Measurements from ENCODE around the gene NF2.

Gene NF2

DNA sequence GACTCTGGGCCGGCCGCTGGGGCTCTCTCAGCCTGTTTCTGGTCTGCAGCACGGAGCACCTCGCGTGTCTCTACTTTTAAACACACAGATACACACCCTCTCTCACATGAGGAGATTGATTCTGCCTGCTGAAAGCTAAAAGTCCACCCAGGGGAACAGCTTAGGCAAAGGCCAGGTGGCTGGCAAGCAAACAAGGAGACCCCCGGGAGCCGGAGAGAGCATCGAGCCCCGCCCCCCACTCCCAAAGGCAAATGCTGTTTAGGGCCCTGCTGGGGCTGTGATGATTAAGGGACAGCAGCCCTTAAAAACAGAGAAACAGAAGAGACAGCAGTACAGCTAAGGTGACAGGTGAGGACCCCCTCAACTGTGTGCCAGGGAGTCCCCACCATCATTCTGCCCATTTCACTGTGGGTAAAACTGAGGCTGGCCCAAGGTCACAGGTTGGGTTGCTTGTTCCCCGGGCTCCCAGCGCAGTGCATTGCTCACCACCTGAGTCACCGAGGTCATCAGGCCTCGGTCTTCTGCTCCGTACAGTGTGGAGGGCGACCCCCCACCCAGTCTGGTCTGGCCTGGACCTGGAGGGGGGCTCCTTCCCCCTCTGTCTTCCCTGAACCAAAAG is 123.2 kb downstream of the NF2 start:
- no peak for DNase-seq

DNA sequence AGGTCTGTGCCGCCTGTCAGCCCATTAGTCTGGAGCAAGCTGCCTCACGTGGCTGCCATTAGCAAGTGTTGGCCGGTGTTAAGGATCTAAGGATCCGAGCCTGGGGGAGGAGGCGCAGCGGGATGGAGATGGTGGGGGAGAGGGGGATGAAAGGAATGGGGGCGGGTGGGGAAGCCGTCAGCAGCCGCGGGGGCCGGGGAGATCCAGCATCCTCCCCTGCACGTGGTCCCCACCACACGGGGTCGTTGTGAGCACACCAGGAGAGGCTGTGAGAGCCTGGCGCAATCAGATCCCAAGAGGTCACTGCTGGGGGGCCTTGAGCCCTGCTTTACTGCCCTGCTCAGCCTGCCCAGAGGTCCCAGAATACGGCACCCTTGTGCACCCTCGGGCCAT is 123.7 kb downstream of the NF2 start:
- DNase-seq, result peak in 1 of 2 experiments; percentile 35

DNA sequence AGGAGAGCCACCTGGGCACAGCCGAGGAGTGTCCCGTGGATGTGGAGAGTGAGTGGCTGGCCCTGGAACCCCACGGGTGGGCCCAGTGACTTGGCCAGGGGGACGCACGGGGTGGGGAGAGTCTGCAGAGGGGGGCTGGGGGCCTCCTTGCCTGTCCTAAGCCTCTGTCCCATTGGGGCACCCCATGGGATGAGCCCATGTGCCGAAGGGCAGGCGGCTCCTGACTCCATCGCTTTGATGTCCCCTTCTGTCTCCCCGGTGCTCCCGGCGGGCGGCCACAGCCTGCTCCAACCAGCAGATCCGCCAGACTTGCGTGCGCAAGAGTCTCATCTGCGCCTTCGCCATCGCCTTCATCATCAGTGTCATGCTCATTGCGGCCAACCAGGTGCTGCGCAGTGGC is 125.7 kb downstream of the NF2 start:
- DNase-seq, result no peak

DNA sequence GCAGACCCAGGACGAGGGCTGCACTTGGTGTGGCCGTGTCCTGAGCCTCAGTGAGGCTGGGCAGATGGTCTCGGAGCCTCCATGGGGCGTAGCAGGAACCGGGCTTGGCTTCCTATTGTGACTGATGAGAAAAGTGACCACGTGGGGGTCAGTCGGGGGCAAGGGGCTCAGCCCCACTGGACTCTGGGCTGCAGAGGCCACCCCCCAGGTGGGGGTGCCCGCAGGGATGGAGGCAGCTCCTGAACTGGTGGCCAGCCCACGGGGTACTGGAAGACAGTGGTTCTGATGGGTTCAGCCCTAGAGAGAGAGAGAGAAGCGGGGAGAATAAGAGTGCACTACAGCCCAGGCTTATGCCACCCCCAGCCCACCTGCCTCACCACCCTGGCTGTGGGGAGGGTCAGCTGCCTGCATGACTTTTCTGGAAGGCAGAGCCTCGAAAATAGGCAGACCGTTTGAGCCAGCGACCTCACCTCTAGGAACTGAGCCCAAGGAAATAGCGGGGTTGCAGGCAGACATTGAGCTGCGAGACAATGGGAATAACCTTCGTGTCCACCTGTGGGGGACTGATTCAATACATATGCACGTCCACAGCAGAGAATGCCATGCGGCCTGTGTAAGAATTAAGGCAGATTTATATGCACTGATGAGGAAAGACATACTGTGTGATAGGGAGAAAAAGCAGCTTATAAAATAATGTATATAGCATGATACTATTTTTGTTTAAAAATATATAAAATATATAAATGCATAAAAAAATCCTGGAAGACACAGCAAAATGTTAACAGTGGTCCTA is 127.8 kb downstream of the NF2 start:
- DNase-seq, result no peak

DNA sequence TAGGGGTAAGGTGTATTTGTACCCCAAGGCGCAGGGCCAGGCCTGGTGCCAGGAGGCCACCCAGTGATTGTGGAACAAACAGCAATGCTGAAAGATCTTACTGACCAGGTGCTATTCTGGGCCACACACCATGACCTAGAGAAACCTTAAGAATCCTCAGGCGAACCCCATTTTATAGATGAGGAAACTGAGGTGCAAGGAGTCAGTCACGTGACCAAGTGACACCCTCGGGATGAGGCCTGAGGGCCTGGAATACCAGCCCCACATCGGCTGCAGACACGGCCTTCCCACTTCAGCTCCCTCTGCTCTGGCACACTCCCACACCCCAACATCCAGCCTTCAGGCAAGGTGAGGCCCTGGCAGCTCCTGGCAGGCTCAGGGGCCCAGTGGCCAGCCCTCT is 129.4 kb downstream of the NF2 start:
- no peak for DNase-seq

DNA sequence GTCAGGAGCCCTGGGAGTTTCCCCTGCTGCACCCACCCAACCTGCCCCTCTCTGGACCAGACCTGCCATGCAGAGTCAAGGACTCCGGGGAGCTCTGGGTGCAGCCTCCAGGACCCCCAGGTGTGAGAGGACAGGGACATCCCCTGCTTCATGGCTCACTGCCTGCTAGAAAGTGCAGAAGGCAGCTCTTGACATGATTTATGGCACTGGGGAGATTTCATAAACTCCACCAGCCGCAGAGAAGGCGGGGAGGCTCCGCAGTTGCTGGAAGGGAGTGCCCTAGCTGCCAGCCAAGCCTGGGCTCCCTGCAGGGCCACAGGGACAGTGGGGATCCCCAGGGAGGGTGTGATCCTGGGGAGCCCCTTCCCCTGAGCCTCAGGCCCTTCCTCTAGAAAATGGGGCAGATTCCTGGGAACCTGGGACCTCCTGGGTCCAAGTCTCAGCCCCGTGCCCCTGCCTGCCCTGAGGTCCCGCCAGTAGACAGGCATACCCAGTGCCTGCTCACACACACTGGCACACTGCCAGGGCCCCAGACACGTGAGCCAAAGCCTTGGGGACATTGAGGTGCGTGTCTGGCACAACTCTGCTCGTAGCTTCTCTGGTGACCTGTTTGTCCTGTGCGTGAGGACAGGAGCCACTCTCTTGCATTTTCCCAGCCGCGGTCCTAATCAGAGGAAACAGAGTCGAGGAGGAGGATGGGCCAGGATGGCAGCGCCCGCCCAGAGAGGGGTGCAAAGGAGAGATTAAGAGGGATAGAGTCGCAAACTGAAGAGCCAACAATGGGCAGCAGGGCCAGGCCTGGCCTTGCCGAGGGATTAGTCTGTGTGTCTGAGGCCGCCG is 130.1 kb downstream of the NF2 start:
- DNase-seq, result no peak

DNA sequence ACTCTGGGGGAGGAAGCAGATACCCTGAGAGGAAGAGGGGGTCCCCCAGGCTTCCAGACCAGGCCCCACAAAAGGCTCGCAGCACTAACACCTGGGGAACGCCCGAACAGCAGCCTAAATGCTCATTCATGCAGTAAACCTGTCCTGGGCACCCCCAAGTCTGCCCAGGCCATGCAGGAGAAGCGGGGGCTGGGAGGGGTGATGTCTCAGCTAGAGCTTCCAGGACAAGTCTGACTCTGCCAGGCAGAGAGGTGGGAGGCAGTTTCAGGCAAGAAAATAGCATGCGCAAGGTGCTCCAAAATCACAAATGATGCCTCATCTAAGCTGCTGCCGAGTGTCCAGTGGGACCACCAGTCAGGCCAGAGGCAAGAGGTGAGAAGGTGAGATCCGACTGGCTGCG is 131.0 kb downstream of the NF2 start:
- no peak for DNase-seq

DNA sequence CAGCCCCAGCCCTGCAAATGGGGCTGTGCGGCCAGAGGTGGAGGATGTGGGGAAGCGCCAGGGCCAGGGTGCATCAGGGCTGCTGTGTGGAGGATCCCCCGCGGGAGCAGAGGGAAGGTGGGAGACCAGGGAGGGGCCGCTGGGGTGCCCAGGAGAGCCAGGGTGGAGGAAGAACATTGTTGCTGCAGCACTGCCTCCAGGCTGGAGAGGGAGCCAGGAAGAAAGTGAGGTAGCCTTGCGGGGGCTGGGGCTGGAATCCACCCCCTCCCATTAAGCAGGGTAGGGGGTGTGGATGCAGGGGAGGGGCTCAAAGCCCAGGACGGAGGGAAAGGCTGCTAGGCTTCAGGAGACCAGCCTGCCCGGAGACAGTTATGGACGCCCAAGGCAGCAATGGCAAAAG is 131.4 kb downstream of the NF2 start:
- no peak for DNase-seq

DNA sequence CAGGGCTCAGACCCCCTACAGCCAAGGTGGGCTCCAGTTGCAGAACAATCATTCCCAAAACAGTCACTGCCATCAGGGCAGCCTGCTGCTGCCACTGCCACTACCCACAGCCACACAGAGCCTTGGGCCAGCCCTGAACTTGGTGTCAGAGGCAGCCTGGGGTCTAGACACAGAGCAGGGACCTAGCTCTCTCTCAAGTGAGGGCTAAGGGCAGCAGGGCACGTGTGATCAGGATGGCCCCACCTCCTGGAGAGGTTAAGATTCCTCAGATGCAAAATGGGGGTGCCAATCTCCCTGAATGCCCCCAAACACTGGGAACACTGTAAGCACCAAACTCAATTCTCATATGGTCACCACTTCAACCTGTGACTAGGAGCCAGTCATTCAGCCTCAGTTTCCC is 132.0 kb downstream of the NF2 start:
- DNase-seq, result no peak

DNA sequence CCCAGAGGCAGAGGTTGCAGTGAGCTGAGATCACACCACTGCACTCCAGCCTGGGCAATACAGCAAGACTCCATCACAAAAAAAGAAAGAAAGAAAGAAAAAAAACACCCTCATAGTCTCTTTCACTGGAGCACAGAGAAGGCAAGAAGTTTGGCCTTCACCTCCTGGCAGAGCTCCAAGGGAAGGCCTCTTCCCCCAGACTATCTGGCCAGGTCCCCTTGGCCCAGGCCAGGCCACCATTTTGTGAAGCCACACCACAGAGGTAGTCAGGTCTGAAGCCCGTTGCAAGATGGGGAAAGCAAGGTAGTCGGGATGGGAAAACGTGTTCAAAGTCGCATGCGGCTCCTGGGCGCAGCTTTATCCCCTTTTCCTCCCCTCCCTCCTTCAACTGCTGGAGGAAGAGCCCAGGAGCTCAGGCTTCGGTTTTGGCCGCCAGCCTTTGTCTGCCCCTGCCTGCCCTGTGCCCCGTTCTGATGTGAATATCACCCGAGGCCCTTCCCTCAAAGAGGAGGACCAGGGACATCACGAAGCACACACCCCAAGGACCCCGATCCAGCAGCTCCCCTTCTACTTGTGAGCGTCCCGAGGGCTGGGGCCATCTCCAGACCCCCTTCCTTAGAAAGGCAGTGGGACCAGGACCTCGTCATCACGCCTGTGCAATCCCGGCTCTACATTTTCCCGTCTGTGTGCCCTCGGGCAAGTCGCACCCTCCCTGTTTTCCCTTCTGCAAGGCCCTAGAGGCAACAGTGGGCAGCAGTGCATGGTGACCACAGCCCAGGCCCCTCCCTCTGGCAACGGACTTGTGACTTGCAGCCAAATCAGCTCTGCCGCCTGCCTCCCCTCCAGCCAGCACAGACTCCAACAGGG is 134.1 kb downstream of the NF2 start:
- no peak for DNase-seq

DNA sequence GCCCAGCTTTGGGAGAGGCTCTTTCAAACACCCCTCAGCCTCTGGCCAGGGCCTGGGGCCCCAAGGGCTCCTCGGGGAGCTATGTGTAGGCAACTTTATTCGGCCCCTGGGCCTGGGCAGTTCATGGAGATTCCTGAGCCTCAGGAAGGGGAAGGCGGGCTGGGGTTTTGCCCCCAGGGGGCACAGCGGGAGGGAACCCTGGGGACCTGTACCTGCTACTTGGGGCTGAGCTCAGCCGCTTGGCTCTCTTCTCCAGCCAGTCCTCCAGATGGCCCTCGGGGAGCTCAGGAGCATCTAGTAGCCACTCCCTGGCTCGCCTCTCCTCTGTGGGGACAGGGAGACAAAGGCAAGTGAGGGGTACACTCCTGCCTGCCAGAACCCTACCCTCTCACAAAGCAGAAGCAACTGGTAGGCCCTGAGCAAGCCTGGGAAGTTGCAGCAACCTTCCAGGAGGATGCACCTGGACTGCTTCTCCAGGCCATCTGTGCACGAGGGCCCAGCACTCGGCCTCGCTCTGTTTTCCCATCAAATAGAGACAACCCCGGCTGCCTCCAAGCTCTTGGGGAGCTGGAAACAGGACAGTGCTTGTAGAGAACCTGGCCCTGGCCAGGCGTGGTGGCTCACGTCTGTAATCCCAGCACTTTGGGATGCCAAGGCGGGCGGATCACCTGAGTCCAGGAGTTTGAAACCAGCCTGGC is 134.8 kb downstream of the NF2 start:
- DNase-seq, result no peak

DNA sequence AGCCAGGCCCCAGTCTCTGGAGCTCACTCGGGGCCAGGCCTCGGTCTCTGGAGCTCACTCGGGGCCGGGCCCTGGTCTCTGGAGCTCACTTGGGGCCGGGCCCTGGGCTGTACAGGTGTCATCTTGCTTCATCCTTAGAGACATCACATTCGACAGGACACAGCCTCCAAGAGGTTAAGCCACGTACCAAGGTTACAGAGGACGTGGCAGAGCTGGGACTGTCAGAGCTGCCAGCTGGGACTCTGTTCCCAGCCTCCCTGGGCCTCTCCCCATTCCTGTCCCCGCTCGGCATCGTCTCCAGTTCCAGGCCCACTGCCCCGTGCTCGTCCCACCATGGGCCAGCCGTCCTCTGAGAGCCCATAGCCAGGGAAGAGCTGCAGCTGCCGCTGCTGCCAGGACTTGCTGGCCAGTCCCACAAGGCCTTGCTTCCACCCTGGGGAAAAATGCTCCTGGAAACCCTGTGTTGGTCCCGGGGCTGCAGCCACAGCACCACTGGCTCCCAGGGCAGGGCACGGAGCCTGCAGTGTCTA is 136.0 kb downstream of the NF2 start:
- no peak for DNase-seq

DNA sequence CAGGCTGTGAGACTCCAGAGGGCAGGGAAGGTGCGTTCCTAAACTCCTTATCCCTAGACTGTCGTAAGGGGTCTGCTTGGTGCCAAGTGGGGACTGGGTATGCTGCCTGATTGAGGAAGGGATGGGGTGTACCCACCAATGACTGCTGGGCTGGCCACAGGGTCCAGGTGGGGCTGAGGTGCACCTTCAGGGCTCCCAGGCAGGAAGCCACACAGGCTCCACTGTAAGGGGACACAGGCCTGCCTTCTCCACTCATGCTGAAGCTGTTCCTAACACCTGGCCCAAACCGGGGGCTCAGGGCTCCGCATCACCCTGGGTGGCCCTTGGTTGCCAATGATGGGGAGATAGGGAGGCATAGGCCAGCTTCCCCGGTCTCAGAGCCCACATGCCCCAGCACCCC is 136.8 kb downstream of the NF2 start:
- DNase-seq, result no peak

DNA sequence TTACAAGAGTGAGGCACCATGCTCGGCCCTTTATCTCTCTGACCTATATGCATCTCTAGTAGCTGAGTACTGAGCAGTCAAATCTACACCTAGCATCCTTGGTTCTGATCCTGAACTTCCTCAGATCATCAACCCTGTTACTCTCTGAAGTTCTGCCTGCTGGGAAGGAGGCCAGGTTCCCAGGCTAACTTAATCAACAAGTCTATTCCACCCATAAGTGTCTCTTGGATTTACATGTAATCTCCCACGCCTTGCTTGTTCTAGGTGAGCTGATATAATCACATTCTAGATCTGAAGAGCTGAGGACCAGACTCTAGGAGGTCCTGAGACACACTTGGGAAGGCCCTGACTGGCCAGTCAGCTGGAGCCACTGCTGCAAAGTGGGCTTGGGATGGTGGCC is 138.5 kb downstream of the NF2 start:
- no peak for DNase-seq

DNA sequence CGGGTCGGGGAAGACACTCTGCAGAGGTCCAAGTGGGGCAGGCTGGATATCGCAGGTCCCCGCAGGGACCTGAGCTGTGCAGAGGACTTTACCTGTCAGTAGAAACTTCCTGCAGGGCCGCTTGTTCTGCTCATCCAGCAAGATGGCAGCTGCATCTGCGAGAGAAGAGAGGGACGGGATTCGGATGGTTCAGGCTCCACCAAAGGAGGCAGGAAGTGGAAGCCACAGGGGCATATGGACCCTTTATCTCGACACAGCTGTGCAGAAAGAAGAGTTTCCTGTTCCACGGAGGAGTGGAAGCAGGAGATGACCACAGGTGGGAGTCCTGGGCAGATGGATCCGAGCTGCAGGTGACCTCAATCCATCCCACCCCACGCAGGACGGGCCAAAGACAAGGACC is 138.9 kb downstream of the NF2 start:
- no peak for DNase-seq

DNA sequence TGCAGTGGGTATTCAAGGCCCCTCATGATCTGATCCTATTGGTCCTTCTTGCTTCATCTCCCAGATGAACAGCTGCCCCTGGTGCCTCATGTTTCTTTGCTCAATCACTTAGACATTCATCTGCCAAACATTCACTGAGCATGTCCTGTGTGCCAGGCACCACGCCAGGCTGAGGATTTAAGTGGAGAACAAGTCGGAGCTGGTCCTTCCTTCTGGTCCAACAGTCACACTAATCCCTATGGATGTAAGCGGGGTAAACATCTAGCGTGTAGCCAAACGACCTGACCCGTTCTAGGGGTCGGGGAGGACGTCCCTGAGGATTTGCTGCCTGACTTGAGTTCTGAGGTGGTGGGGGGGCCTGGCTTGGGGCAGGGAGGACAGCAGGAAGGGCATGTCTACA is 141.5 kb downstream of the NF2 start:
- no peak for DNase-seq

DNA sequence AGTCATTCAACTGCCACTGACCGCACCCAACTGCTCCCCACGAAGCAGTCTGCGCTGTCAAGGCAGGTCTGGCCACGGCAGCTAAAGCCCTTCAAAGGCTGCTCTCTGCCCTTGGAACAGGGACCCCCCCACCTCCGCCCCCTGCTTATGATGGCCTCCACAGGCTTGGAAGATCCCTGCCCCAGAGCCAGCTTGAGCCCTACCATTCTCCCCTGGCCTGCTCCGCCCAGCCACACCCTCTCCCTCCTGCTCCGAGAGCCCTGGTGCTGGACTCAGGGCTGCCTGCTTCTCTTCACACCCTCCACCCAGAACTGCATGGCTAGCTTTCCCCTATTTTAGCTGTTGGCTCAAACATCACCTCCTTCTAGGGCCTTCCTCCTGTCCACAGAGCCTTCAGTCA is 144.4 kb downstream of the NF2 start:
- no peak for DNase-seq

Data from Kasumi-1 (cell line).